ENCODE results near the gene TMEM125.

Gene TMEM125

GRCh38 chr1:43274804-43275180, 5.0 kb downstream of the TMEM125 start:
- no peak for DNase-seq (ENCODE audit: low read depth)

DNA sequence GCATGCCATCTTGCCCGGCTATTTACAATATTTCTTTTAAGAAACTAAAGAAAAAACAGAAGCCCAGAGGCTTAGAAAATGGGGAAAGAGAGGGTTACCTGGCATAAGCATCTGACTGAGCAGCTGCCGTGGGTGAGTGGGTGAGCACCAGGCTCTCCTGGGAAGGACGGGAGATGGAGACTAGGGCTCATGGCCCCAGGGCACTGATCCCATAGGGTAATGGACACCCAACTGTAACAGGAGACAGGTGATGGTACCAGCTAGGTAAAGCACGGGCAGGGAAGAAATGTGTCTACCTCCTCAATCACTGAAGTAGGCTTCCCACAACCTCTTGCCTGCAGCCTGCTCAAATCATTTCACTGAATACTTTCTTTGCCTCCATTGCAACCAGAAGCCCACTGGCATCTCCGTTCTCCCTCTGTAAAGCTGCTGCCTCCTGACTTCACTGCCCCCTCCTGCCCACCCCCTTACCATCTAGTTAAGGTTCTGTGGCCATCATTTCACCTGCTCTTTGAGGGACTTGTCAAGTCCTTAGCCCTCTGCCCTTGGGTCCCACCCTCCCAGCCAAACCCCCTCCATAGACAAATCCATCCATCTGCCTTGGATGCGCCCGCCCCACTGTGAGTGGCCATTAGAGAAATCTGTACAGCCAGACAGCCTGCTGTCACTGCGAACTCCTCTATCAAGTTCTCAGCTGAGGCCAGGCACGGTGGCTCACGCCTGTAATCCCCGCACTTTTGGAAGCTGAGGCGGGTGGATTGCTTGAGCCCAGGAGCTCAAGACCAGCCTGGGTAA, 6.2 kb downstream of the TMEM125 start:
- no peak for DNase-seq (ENCODE audit: low read depth)

DNA sequence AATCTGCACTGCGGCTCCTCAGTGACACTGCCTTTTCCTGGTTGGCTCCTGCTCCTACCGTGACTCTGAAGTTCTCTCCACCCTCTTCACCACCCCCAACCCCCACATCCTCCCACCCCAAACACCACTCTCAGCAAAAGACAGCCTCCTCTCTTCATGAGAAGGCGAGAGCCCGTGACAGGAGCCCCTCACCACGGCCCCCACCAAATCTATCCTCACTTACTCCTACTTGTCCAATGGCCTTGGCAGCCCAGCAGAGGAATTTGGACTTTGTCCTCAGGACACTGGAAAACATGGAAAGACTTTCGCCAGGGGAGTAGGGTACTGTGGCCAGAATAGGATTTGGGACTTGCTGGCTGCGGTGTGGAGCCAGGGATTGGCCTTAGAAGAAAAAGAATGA, 6.9 kb downstream of the TMEM125 start:
- DNase-seq (ENCODE audit: low read depth): no peak

- no peak for DNase-seq (ENCODE audit: low read depth)
These were observed 7.5 kb downstream of the TMEM125 start for GRCh38 chr1:43277116-43277876.

- no peak for DNase-seq (ENCODE audit: low read depth)
These were observed 9.4 kb downstream of the TMEM125 start for GRCh38 chr1:43279161-43279560.

DNA sequence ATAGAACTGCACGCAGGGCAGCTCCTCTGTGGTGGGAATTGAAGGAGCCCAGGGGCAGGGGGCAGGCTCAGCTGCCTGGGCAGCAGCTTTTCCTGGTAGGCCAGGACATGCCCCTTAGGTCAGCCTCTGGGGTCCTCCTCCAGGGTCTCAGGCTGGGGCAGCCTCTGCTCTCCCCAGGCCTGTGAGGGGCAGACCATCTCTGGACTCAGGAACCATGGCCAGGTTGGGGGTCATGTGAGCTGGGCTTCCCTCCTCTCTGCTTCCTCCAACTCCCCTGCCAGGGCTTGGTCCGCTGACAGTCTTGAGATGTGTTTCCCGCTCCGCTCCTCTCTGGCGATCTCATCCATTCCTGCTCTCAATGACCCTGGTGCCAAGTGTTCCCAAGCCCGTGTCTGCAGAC, 9.9 kb downstream of the TMEM125 start:
- no peak for DNase-seq (ENCODE audit: low read depth)

DNA sequence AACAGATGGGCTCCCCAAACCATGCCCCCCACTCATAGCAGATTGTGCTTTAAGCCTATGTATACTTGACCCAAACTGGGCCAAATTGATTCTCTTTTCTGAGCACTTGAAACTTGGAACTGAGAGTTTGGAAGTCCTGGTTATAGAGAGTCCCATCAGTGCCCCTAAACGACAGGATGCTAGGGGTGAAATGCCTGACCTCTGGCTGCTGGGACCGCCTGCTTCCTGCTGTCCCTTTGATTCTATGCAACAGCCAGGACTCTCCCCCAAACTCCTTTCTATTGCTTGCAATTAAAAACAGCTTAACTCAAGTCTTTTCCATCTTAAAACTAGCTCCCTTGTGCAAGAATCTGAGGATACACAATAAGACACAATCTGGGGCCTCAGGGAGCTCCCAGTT, 10.9 kb downstream of the TMEM125 start:
- no peak for DNase-seq (ENCODE audit: low read depth)

- DNase-seq (ENCODE audit: low read depth): no peak
These were observed 12.7 kb downstream of the TMEM125 start for GRCh38 chr1:43282220-43283195.

- no peak for DNase-seq (ENCODE audit: low read depth)
These were observed 14.3 kb downstream of the TMEM125 start for GRCh38 chr1:43284065-43284464.

DNA sequence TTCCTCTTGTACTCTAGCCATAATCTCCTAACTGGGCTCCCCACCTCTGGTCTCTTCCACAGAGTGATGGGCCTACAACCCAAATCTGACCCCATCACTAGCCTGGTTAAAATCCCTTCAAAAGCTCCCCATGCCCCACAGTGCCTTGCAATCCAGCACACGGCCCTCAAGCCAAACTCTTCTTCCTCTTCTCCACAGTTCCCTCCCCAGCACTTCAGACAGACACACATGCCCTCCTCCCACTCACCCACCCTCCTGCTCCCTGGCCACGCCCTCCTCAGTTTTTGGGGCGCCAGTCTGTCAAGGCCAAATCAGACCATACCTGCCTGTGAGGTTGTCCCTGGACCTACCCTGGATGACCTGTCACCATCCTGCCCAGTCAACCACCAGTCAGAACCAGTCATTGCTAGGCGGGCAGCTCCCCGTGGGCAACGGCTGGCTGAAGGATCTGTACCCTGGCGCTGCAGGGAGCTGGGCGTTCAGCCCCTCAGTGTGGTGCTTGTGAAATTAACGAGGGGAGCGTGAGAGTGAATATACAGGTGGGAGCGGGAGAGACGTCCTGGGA, 14.8 kb downstream of the TMEM125 start:
- no peak for DNase-seq (ENCODE audit: low read depth)

DNA sequence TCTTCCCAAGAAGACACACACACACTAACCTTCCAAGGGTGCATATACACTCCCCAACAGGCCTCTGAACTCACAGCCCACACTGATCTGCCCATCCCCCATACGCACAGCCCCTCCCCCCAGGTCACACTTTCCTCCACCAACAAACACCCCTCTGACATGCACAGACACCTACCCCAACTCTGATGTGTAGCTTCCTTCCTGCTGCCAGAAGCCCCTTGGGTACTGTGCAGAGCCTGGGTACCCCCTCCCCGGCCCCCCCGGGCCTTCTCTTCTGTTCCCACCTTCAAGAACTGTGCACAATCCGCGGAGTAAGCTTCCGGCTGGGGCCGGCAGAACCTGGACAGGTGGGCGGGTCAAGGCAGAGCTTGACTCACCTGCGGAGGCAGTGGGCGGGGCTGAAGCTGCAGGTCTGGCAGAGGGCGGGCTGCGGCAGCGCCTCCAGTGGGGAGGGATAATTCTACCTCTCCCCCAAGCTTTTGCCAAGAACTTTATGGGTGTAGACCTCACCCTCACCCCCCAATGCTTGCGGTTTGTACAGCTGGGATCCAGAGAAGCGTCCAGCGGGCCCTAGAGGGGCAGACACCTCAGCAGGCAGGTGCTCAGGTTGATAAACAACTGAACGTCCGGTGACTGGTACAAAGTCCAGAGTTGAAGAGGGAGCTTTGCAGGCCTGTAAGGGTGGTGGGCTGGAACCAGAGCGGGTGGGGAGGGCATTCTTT, 15.6 kb downstream of the TMEM125 start, which contains the start of gene C1orf210:
TSS of gene C1orf210 (minus strand) at position 313 of the 722 bp plus-strand sequence. CDS start 2,311 bp downstream, outside the sequence.
- DNase-seq (ENCODE audit: low read depth): no peak

GRCh38 chr1:43286115-43286514, 16.3 kb downstream of the TMEM125 start:
- no peak for DNase-seq (ENCODE audit: low read depth)

- DNase-seq (ENCODE audit: low read depth): no peak
These were observed 16.8 kb downstream of the TMEM125 start for GRCh38 chr1:43286533-43286932.

DNA sequence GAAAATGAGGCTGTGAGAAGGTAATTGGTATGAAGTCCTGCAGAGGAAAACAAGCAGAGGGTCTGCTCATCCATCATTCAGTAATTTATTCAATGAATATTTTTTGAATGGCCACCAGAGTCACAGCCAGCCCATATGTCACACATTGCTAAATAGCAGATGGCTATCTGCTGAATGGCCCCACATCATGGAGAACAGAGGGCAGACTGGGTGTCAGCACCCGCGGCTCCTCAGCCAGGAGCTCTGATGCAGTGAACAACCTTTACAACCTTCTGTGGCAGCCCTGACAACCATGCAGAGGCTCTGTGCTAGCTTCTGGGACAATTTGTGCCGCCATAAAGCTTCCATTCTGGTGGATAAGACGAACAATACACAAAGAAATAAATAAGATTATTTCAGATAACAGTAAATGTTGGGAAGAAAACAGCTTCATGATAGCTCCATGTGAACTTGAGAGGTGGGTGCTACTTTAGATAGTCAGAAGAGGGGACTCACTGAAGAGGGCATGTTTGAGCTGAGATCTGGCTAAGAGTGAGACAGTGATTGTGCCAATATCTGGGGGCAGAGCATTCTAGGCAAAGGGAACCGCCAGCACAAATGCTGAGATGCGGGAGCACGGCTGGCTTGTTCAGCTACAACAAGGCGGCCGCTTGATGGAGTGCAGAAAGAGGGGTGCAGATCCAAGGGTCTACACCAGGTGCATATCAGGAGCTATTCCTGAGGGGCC, 18.4 kb downstream of the TMEM125 start:
- DNase-seq (ENCODE audit: low read depth): no peak

GRCh38 chr1:43288785-43289706, 19.3 kb downstream of the TMEM125 start:
- no peak for DNase-seq (ENCODE audit: low read depth)

DNA sequence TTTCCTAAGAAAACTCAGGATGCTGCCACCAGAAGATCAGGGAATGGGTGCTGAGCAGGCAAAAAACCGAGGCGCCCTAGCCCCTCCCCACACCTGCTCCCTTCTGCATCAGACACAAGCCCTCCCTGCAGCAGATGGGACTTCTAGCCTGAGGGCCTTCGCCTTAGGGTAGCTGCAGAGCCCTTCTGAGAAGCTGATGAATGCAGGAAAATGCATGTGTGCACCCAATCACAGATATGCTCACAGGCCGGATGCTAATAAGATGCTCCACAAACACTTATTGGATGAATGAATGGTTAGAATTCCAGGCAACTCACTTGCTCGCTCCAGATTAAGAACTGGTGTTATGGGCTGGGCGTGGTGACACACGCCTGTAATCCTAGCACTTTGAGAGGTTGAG, 22.4 kb downstream of the TMEM125 start:
- DNase-seq (ENCODE audit: low read depth): no peak

DNA sequence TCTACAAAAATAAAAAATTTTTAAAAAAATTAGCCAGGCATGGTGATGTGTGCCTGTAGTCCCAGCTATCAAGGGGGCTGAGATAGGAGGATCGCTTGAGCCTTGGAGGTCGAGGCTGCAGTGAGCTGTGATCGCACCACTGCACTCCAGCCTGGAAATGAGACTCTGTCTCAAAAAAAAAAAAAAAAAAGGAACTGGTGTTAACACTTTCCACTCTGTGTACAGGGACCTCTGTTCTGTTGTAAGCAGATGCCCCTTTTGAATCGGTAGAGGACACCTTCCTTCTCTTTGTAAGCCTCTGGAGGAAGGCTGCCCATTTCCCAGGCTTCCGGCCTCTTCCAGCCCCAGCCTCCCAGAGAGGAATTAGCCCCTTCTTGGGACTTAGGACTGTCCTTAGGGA, 22.9 kb downstream of the TMEM125 start:
- no peak for DNase-seq (ENCODE audit: low read depth)

DNA sequence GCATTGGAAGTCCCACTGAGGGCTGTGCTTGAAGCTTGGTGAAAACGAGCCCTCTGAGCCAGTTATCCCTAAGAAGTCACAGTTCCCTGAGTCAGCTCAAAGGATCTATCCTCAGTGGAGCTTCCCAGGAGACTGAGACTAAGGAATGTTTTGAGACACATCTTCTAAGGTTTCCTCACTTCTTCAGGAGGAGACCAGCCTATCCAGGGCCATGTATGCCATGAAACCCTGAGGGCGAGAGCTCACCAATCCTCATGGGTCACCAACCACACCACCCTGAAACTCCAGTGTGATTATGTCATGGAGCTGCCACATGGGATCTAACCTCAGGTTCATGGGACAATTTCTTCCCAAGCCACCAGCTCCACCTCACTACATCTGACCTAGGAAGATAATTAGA, 23.4 kb downstream of the TMEM125 start:
- DNase-seq (ENCODE audit: low read depth): no peak
